HG02973 (cell line): Measurements from ENCODE around the gene DDAH1.
"Not testable (repeated sequence)": the region's sequence is repeated elsewhere in the genome, so short reads cannot be mapped to it uniquely, and the experiment has no call there.

Source experiments
- ATAC-seq: cut with Tn5 transposase; IDR thresholded peaks from one replicate; pipeline ENCODE4 v1.9.1; 2021; ENCODE audit warnings: moderate library complexity; ENCODE audit not compliant: unreplicated experiment

DDAH1 gene

DNA sequence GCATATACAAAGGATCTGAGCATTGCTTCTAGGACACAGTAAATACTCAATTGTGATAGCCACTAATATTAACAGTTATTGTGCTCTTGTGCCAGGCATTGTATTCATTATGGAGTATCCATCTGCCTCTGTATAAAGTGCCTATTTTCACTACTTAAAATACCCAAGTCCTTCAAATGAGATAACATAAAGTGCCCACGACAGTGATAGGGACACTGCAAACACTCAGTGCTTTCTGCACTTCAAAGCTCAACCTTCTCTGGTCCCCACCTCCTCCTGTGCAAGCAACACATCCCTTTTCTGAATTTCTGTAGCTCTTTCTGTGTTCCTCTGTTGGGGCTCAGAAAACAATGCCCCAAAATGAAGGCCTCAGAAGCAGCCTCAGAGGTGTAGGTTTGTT lies 6.6 kb upstream of the DDAH1 start:
- ATAC-seq: no peak

DNA sequence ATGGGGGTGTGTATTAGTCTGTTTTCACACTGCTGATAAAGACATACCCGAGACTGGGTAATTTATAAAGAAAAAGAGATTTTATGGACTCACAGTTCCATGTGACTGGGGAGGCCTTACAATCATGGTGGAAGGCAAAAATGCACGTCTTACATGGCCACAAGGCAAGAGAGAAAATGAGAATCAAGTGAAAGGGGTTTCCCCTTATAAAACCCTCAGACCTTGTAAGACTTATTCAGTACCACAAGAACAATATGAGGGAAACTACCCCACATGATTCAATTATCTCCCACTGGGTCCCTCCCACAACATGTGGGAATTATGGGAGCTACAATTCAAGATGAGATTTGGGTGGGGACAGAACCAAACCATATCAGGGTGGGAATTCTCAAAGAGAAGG lies 5.2 kb upstream of the DDAH1 start:
- not testable (repeated sequence) for ATAC-seq

DNA sequence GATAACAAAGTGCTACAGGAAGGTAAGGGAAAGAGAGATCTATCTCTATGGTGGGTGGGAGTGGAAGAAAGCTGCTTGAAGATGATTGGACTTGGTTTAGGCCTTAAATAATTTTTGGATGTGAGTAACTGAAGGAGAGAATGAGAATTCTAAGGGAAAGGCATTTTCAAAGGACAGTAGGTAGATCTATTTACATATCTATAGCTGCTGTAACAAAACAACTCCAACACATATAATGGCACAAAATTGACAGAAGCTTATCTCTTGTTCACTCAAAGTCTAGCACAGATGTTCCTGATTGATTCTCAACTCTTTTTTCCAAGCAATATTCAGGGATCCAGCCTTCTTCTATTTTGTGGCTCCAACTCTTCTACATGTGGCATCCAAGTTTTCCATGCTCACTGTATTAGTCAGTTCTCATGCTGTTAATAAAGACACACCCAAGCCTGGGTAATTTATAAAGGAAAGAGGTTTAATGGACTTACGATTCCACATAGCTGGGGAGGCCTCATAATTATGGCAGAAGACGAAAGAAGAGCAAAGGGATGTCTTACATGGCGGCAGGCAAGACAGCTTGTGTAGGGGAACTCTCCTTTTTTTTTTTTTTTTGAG lies 3.1 kb upstream of the DDAH1 start:
- ATAC-seq: no peak

DNA sequence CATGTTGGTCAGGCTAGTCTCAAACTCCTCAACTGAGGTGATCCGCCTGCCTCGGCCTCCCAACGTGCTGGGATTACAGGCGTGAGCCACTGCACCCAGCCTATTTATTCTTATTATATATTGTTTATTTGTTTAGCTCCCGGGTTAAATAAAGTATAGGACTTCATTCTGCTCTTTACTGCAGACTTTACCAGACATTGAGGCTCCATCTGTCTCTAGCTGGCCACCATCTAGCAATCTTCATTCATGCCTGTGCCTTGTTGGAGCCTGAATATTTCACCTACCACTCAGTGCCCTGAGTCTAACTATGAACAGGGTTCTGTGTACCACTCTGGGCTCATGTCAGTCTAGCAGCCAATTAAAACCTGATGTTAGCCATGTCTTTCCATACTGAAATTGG lies 2.1 kb upstream of the DDAH1 start:
- ATAC-seq: no peak

DNA sequence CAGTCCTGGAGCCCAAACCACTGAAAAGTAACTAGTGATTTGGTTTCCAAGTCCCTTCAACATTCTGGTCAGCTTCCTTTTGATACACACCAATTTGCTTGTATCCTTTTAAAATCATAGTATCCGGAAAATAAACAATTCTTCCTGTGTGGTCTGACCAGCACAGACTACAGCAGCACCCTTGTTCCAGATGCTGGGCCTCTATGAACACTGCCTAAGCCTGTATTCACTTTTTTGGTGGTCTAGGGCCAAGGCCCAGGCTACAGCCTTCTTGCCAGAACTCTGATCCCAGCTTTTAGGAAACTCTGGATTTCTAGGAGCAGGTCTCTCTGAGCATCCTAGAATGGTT lies 801 bp upstream of the DDAH1 start:
- no peak for ATAC-seq

DNA sequence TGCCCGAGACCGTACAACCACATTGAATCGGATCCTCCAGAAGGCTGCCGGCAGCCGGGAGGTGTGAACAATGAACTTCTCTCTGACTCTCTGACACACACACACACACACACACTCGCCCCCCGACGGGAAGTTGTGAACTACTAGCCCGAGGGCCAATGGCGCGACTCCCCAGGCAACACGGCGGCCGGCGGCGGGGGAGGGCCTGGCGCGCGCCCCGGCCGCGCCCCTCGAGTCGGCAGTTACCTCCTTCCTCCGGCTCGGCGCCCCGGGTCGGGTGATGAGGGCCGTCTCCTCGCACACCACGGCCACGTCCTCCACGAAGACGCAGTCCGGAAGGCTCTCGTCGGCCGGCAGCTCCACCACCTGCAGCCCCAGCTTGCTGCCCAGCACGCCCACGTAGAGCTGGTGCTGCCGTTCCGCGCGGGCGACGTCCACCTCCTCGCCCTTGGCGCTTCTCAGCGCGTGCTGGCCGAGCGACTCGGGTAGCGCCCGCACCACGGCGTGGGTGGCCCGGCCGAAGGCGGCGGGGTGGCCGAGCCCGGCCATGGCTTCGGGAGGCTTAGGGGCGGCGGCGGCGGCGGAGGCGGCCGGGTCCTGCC lies 361 bp downstream of the DDAH1 start:
- ATAC-seq: no peak

DNA sequence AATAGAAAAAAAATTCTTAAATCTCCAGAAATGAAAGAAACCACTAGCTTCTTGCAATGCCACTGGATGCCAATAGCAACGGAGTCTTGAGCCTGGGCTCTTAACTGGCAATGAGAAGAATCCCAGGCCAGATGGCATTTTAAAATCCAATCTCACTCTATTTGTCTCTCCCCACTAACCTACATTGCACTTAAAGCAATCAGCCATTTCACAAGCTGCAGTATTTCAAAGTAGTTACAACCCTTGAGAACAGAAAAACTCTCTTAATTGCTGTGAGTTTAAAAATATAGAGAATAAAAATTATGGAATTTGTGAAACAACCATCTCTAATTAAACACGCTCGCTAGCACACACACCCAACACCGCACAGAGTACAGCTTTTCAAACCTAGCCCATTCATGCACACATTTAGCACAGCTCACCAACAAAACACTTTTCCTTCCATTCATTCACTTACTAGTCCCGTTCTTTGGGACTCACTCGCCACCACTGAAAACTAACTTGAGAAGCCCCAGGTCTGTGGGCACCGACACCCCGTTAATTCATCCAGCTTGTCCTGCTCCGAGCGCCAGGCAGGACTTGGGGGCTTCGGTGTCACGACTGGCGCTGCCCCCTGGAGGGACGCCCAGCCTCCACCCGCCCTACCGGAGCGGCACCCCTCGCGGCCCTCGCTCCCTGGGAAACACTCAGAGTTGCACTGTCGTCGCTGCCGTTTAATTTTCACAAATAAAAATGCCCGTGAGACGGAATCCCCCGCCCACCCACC lies 1.0 kb downstream of the DDAH1 start:
- ATAC-seq: no peak

DNA sequence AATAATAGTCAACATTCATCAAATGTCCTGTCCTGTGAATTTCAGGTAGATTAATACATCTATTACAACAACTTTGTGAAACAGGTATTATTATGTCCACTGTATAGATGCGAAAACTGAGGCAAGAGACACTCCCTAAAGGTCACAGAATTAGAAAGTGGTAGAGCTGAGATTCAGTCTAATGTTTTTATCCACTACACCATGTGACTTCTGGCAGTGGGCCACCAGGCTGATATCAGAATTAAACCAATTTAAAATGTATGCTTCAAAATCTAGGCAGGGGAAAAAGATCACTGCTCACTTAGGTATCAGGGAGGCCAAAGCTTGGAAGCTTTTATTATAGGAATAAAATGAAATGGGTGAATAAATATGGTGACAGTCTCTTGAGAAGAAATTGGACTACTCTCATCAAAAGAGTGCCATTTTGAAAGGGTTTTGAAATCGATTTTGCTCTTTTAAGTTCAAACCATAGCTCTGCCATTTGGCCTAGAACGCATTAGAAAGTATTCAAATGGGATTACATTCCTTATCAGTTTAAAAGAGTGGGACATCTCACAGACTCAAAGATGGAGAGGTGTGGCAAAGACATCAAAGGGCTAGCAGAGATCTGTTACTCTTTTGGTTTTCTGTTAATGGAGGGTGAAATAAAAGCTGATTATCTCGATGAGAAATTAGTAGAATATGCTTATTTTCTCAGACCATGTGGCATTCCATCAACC lies 1.9 kb downstream of the DDAH1 start:
- ATAC-seq: no peak

DNA sequence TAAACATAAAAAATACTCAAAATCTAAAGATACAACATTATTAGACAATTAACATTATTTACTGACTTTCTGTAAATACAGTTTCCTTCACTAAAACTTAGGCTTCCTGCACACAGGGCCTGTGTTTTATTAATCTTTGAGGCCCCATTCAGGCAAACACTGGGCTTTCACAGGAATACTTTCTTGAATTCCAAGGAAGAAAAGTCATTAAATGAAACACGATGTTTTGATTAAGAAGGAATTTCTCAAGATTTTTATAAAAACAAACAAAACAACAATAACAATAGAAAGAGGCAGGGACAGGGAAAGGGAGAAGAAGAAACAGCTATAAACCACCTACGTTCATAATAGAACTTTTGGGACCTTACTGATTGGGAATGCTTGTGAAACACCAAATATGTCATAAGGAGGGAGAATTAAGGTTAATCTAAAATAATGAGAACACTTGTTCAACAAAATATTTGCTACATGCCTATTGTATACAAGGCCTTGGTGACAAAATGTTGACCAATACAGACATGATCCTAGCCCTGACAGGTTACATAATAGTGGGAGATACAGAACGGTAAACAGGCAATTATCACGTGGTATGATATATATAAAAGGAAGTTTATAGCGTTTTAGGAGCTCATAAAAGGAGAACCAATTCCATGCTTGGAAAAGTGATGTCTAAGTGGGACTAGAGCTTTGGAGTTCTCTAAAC lies 3.6 kb downstream of the DDAH1 start:
- no peak for ATAC-seq

DNA sequence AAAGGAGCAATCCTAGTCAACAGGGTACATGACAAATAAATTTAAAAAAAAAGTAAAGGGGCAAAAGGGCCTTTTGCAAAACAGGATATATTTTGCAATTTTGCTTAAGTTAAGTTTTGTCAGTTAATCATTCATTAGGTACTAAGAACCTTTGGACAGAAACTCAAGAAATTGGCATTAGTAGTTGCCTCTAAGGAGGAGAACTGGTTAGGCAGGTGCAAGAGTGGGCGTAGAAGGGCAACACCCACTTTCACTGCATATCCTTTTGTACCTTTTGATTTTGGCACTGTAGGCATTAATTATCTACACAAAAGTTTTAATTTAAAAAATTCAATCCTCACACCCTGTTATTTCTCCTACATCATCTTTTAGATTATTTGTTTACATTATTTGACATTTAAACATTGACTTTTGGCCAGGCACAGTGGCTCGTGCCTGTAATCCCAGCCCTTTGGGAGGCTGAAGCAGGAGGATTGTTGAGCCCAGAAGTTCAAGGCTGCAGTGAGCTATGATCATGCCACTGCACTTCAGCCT lies 4.3 kb downstream of the DDAH1 start:
- ATAC-seq: no peak

DNA sequence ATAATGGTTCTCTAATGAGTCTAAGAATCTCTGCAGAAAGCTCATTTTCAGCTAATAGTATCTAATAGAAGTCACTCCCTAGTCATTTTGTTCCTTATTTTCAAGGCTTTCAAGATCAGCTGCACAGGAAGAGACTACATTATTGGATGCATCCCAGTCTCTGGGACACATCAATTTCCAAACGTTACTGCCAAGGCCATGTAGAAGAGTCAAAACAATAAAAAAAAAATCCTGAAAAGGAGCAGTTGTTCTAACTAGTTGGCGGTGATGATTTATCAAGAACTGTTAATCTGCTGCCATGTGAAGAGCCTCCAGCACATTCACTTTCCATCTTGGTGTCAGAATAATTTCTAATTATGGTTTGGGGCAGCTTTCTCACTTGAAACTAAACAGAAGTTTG lies 5.7 kb downstream of the DDAH1 start:
- no peak for ATAC-seq

DNA sequence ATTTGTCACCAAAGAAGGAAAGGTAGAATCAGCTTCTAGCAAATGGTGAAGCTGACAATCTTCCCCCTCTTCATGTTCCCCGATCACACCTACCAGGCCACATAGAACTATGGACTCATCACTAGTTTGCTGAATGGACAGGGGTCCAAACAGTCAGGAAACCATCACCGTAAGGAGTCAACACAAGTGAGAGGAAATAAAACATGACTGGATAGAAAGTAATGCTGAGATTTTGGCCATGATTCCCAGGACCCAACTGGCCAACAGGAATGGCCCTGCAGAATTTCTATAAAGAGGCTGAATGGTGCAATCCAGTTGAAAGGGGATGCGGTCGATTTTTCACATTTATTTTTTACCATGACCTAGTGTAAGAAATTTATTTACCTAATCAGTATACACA lies 10.7 kb downstream of the DDAH1 start:
- no peak for ATAC-seq

DNA sequence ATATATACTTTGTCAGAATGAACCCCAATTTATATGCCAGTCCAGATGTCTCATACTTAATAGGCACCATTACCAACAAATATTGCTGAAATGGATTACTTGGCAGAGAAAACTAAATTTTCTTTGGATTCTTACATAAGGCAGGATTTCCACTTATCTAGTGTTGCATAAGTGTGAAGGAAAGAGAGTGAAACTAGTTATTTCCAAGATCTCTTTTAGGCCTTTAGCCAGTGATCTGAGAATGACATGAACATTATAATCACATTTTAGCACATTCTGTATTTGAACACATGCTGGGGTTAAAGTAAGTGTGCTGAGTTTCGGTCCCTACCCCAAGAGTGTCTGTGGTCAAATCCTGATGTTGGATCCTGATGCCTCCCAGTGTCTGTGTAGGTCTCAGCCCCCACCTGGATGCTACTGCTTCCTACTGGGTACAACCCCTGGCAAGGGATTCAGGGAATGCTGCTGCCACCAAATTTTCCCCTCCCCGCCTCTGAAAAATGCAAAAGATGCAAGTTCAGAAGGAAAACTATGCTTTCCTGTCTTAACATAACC lies 11.2 kb downstream of the DDAH1 start:
- ATAC-seq: no peak

DNA sequence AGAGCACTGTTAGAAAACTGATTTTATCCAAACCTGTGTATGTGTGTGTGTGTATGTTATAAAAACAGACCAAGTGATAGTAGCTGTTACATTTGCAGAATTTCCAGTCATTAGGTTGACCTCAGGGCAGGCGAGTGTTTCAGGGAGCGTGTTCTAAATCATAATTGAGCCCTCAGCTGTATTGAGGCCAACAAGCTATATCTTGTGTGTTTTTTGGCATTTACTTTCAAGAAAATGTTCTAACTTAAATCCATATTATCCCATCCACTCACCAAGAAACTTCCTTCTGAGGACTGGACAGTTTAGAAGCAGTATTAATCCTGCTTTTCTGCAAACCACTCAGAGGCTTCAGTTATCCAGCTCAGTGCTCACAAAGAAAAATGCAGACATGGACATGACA lies 12.0 kb downstream of the DDAH1 start:
- no peak for ATAC-seq

DNA sequence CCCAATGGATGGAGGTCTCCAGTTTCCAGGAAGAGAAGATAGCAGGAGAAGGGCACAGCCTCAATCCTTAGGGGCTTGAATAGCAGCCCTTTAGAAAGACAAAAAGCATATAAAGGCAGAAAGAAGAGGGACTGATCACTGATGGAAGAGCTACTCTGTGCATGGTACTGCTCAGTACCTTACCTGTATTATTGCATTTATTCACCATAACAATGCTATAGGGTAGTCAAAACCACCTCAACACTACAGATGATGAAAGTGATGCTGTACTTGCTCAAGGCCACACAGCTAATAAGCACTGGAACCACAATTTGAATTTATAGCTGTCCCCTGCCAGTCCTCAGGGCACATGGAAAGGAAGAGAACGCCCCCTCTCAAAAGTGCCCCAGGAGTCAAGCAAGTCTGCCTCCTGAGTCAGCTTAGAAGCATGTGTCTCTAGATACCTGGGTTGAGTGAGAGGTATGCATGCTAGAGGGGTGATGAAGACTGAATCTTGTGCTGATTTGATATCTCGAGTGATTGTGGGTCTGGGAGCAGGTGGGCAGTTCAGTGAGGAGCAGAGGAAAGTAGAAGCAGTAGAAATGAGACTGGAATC lies 13.6 kb downstream of the DDAH1 start:
- no peak for ATAC-seq

DNA sequence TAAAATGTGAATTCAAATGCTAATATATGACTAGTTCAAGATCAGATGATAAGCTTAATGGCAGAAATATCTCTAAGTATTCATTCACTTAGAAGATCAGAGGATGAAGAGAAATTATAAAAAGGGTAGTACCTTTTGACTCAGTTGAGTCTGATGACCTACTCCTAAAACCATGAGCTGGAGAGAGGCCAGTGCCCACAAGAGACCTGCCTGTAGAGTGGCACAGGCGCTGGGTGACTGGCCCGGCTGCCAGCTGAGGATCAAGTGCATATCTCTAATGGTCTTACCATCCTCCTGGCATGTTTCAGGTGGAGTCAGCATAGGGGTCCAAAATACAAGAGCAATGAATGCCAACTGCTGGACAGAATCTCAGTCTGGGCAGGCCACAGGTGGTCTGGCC lies 14.1 kb downstream of the DDAH1 start:
- ATAC-seq: no peak

DNA sequence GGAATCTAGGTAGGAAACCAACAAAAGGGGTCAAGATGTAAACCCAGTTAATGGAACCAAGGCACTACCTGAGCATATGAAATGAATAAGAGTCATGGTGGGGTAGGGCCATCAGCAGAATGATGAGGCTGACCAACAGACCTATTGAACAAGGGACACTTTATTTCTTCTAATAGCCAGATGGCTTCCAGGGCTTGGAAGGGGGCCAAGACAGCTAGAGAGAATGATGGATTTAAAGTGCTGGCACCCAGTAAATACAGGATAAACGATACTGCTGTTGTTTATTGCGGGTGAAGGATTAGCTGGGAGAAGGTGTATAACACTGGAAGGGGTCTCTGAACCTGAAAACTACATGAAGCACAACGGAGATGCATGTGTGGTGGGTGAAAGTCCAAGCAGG lies 15.6 kb downstream of the DDAH1 start:
- ATAC-seq: no peak

DNA sequence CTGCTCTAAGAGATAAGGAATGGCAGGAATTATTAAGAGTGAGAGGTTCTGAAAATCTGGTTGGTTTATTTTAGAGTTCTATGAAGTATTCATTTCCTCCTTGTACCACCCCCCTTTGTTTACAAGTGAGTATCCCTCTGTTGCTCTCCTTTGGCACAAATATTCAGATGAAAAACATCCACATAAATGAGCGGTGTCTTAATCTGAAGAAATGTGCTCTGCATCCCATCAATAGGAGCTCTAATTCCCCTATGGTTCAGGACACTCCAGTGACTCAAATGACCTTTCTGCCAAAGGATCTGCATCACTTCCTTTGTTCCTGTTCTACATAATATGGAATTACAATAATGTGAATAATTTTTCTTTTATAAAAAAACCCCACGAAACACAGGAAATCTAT lies 16.6 kb downstream of the DDAH1 start:
- ATAC-seq: no peak

DNA sequence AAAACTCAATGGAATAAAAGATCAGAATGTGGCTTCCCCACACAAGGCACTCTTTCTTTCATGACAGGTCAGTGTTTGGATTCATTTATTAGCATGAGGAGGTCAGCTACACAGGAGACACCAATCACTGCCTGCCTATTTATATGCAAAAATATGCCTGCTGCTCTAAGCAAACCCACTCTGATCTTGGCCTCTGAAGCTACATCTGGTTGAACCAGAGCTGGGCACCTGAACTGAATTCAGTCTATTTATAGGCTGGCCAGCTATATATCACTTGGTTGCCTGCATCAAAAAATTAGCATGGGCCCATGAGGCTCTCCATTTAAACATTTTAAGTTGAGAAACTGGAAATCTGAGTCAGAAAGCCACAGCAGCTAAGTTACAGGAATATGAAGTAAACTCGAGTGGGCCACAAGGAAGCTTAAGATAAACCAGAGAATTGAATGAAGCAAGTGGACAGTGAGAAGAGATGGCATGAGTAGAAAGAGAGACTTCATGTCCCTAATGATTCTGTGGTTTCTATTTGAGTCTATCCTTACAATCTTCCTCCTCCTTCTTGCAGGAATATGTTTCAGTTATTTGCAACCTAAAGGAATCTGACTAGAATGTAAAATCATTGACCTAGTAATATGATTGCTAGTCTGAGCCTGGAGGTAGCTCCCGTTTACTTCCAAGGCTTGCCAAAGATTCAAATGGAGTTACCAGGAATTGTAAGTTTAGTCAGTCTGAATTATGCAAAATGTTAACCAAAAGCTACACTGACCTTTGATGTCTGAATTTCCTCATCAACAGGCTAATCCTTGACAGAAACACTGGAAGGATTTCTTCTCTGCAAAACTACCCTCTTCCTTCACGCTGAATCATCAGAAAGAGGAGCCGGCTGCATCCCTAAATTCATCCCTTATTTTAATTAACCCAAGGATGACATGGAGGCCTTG lies 17.7 kb downstream of the DDAH1 start:
- ATAC-seq: no peak
